ENCODE results near the gene FAM209B. TPM values are rescaled to one million over a fixed set of nuclear protein-coding genes. Genes with fewer than 3 reads are reported as not detected.
"Not testable (repeated sequence)": the region's sequence is repeated elsewhere in the genome, so short reads cannot be mapped to it uniquely, and the experiment has no call there.

The FAM209B gene
- not detected for total RNA-seq

GRCh38 chr20:56532946-56533345 is at the start of gene FAM209B:
Gene FAM209B, plus strand, starts transcription at chr20:56533246. Its CDS starts 96 bp downstream, at chr20:56533342.
- TF ChIP-seq CTCF (IDR thresholded peaks at IDR 0.05; ENCODE audit: low read depth), result not testable (repeated sequence)

GRCh38 chr20:56483970-56484369 is 49.1 kb upstream of the FAM209B start:
- no peak for TF ChIP-seq CTCF (IDR thresholded peaks at IDR 0.05; ENCODE audit: low read depth)

- TF ChIP-seq CTCF (IDR thresholded peaks at IDR 0.05; ENCODE audit: low read depth), result no peak
These were observed 45.8 kb upstream of the FAM209B start for GRCh38 chr20:56487216-56487615.

GRCh38 chr20:56488566-56488965 is 44.5 kb upstream of the FAM209B start:
- TF ChIP-seq CTCF (IDR thresholded peaks at IDR 0.05; ENCODE audit: low read depth), result no peak

- TF ChIP-seq CTCF (IDR thresholded peaks at IDR 0.05; ENCODE audit: low read depth), result no peak
These were observed 31.9 kb upstream of the FAM209B start for GRCh38 chr20:56501116-56501515.

GRCh38 chr20:56503916-56504315 is 29.1 kb upstream of the FAM209B start:
- no peak for TF ChIP-seq CTCF (IDR thresholded peaks at IDR 0.05; ENCODE audit: low read depth)

- TF ChIP-seq CTCF (IDR thresholded peaks at IDR 0.05; ENCODE audit: low read depth), result no peak
These were observed 28.6 kb upstream of the FAM209B start for GRCh38 chr20:56504373-56505005.

Data from subcutaneous adipose tissue (tissue), 4 donors.